ENCODE measurements around the gene NATD1. TPM values are rescaled to one million over a fixed set of nuclear protein-coding genes. Genes with fewer than 3 reads are reported as not detected.

The NATD1 gene
- polyA plus RNA-seq, 1 of the 3 experiments (the other 2 are of a cell fraction): 3.9 TPM

- DNase-seq: no peak
- ChIA-PET CTCF (interaction anchor here (1.7 kb wide), 1 partner anchor 37 kb away, joined by 7 read pairs; no protein-coding TSS in a partner anchor), POLR2A (no interaction called here)
- H3F3A ChIP-seq (replicated peaks; ENCODE audit: insufficient read depth): no peaks in the 10 kb centered on the region
- 79% methylated on average over 15 of the region's 26 CpGs for WGBS (ENCODE audit: low lambda C conversion rate)
- H4K20me1 ChIP-seq (ENCODE audit: insufficient read depth): no peaks in the 10 kb centered on the region
- no peak for TF ChIP-seq SMC3 (IDR thresholded peaks at IDR 0.05; ENCODE audit: low read depth, low read length)
- no peak for TF ChIP-seq MXI1 (IDR thresholded peaks at IDR 0.05; ENCODE audit: low read depth, low read length)
- TF ChIP-seq SIN3A (IDR thresholded peaks at IDR 0.05; ENCODE audit: borderline replicate concordance, low read depth, low read length): no peak
- TF ChIP-seq RFX5 (IDR thresholded peaks at IDR 0.05; ENCODE audit: low read length): no peak
- TF ChIP-seq NFIC (IDR thresholded peaks at IDR 0.05; ENCODE audit: borderline replicate concordance): no peak
- no peak for TF ChIP-seq CTCF (IDR thresholded peaks at IDR 0.05)
- no peak for TF ChIP-seq PBX3 (IDR thresholded peaks at IDR 0.05)
- no peak for TF ChIP-seq FOXJ3 (CRISPR knock-in tag; IDR thresholded peaks at IDR 0.05)
- no peak for TF ChIP-seq TAF1 (IDR thresholded peaks at IDR 0.05; ENCODE audit: borderline replicate concordance, low read depth, low read length)
- no peak for TF ChIP-seq USF2 (IDR thresholded peaks at IDR 0.05; ENCODE audit: borderline replicate concordance, low read depth, low read length)
- no peak for TF ChIP-seq USF1 (IDR thresholded peaks at IDR 0.05; ENCODE audit: borderline replicate concordance, low read depth)
- no peak for TF ChIP-seq RXRA (IDR thresholded peaks at IDR 0.05; ENCODE audit: borderline replicate concordance, low read depth)
- no peak overlapping the region for H3K4me3 ChIP-seq (ENCODE audit: low read depth in 2 of 2, low read length in 1 of 2)
- H2AFZ ChIP-seq (ENCODE audit: low read depth): no peak overlapping the region
- H3K9me2 ChIP-seq: no peaks in the 10 kb centered on the region
- no peaks in the 10 kb centered on the region; a peak in 1 of 4 replicates for H3K4me1 ChIP-seq (ENCODE audit: control insufficient read depth in 1 of 2, insufficient read depth in 2 of 2, low read depth in 1 of 2, low read length in 1 of 2)
- no peaks in the 10 kb centered on the region for H3K79me2 ChIP-seq (ENCODE audit: insufficient read depth)
- no peak overlapping the region for H3K9ac ChIP-seq
- H3K9me3 ChIP-seq: no peaks in the 10 kb centered on the region
- H3K4me2 ChIP-seq: no peak overlapping the region
- no peaks in the 10 kb centered on the region for H3K36me3 ChIP-seq (replicated peaks in 1 of 2; ENCODE audit: control insufficient read depth in 1 of 2, insufficient read depth in 2 of 2, low read length in 1 of 2)
- no peak overlapping the region for H3K27ac ChIP-seq (ENCODE audit: low read depth in 2 of 2, low read length in 1 of 2)
- H3K27me3 ChIP-seq (ENCODE audit: insufficient read depth): no peaks in the 10 kb centered on the region
Observed at GRCh38 chr17:21242780-21243515, 10.3 kb downstream of the NATD1 start.

All from SK-N-SH (cell line).